ENCODE results near the gene ABCB8. TPM values are rescaled to one million over a fixed set of nuclear protein-coding genes. Genes with fewer than 3 reads are reported as not detected.
A peak's percentile ranks its signal among the peaks of the same experiment; 100 is the strongest.

The ABCB8 gene
- total and polyA plus RNA-seq, 9 of the 15 experiments (the other 6 are each of a cell fraction or from before 2014, with no cell fraction given): 7.6 to 106 (median 36.3) TPM

- WGBS (ENCODE audit: insufficient coverage, low coverage, missing lambda C conversion rate): 91% methylated on average over 7 of the region's 7 CpGs
- Histone ChIP-seq H3K9ac (ENCODE audit: insufficient read depth in 1 of 2, low read depth in 2 of 2, low read length in 2 of 2) (peak overlapping the region in 1 of 2 experiments; percentile 61; a peak in 1 of 4 replicates), H3K79me2 (ENCODE audit: control insufficient read depth, insufficient read depth, low read length) (peaks cover 93% of the 10 kb centered on the region), H4K20me1 (replicated peaks; ENCODE audit: control insufficient read depth, insufficient read depth, low read length) (peaks cover 58% of the 10 kb centered on the region), H3K9me3 (replicated peaks; ENCODE audit: control insufficient read depth, insufficient read depth, low read depth, low read length) (no peaks in the 10 kb centered on the region), H3K4me3 (no peak overlapping the region), H3K4me1 (replicated peaks in 1 of 2; ENCODE audit: control insufficient read depth in 2 of 2, insufficient read depth in 2 of 2, low read length in 2 of 2) (peaks cover 21 to 51% of the 10 kb centered on the region in 2 experiments), H3K27me3 (ENCODE audit: control insufficient read depth in 2 of 2, insufficient read depth in 2 of 2, low read length in 2 of 2) (no peaks in the 10 kb centered on the region), H3K9me1 (ENCODE audit: control insufficient read depth, insufficient read depth, low read length) (peaks cover 9% of the 10 kb centered on the region), H3K27ac (ENCODE audit: extremely low read depth, low read depth, low read length) (no peak overlapping the region), H3K4me2 (ENCODE audit: insufficient read depth, low read length) (no peak overlapping the region), H2AFZ (ENCODE audit: low read depth, low read length) (no peak overlapping the region), H3K36me3 (ENCODE audit: control insufficient read depth, insufficient read depth, low read length) (peaks cover 77% of the 10 kb centered on the region; the same call in 2 of the 3 replicates)
- BruUV-seq (replicated peaks): no TSS peak
- TF ChIP-seq POLR2G (IDR thresholded peaks at IDR 0.05; ENCODE audit: low read depth, low read length) (peak; percentile 51), ZNF174 (CRISPR knock-in tag; IDR thresholded peaks at IDR 0.05) (no peak), RBFOX2 (IDR thresholded peaks at IDR 0.05; ENCODE audit: low read depth, low read length) (peak; percentile 43; the same call in 1 of the 2 replicates)
- FAIRE-seq (no peak), ATAC-seq (no peak), DNase-seq (ENCODE audit: extremely low read depth in 1 of 4, low spot score in 3 of 4) (no peak)
- POLR2A ChIA-PET: interaction anchor here (0.9 to 1.7 kb wide), 2 partner anchors 11 to 13 kb away, joined by 4 to 7 read pairs; no protein-coding TSS in a partner anchor
- CTCF ChIA-PET (ENCODE audit: low intra/inter-chr PET ratio): interaction anchor here (2.2 kb wide), 1 partner anchor 20 kb away, joined by 7 read pairs; no protein-coding TSS in a partner anchor
- intact Hi-C loops (cut with micrococcal nuclease): loop anchor here (2.0 to 10.0 kb wide), 2 partner anchors 18 to 306 kb away; no protein-coding TSS in a partner anchor
- in situ Hi-C loops (cut with MboI): no loop called here
Observed at GRCh38 chr7:151091003-151091402, 62.8 kb downstream of the ABCB8 start.

- Histone ChIP-seq H3K27me3 (ENCODE audit: control insufficient read depth in 2 of 2, insufficient read depth in 2 of 2, low read length in 2 of 2) (no peaks in the 10 kb centered on the region), H3K9ac (ENCODE audit: insufficient read depth in 1 of 2, low read depth in 2 of 2, low read length in 2 of 2) (0 out of 4 replicates have a peak overlapping the region, but pooled peaks of 1 of the 2 experiments have one; percentile 3), H2AFZ (ENCODE audit: low read depth, low read length) (no peak overlapping the region), H3K79me2 (ENCODE audit: control insufficient read depth, insufficient read depth, low read length) (peaks cover 95% of the 10 kb centered on the region), H3K9me3 (replicated peaks; ENCODE audit: control insufficient read depth, insufficient read depth, low read depth, low read length) (no peaks in the 10 kb centered on the region), H3K4me3 (no peak overlapping the region), H3K9me1 (ENCODE audit: control insufficient read depth, insufficient read depth, low read length) (peaks cover 9% of the 10 kb centered on the region), H3K4me1 (replicated peaks in 1 of 2; ENCODE audit: control insufficient read depth in 2 of 2, insufficient read depth in 2 of 2, low read length in 2 of 2) (peaks cover 21 to 54% of the 10 kb centered on the region in 2 experiments), H4K20me1 (replicated peaks; ENCODE audit: control insufficient read depth, insufficient read depth, low read length) (peaks cover 60% of the 10 kb centered on the region), H3K36me3 (ENCODE audit: control insufficient read depth, insufficient read depth, low read length) (peaks cover 81% of the 10 kb centered on the region; the same call in 2 of the 3 replicates), H3K4me2 (ENCODE audit: insufficient read depth, low read length) (no peak overlapping the region), H3K27ac (ENCODE audit: extremely low read depth, low read depth, low read length) (no peak overlapping the region)
- DNase-seq (ENCODE audit: extremely low read depth in 1 of 4, low spot score in 3 of 4): peak; percentile 74 to 89 (median 78)
- CTCF ChIA-PET (ENCODE audit: low intra/inter-chr PET ratio): interaction anchor here (2.2 kb wide), 1 partner anchor 20 kb away, joined by 7 read pairs; no protein-coding TSS in a partner anchor
- intact Hi-C loops (cut with micrococcal nuclease): loop anchor here (2.0 to 10.0 kb wide), 2 partner anchors 17 to 307 kb away; no protein-coding TSS in a partner anchor
- ATAC-seq: peak; percentile 71
- no TSS peak for BruUV-seq (replicated peaks)
- in situ Hi-C loops (cut with MboI): no loop called here
- WGBS (ENCODE audit: insufficient coverage, low coverage, missing lambda C conversion rate): 38% methylated on average over 6 of the region's 6 CpGs
- POLR2A ChIA-PET: interaction anchor here (4.4 kb wide), 1 partner anchor 13 kb away, joined by 31 read pairs; no protein-coding TSS in a partner anchor
- FAIRE-seq: peak; percentile 92
- TF ChIP-seq MLLT1 (IDR thresholded peaks at IDR 0.05) (no peak), NR2C1 (IDR thresholded peaks at IDR 0.05) (peak; percentile 92), NR2C1 (tag; IDR thresholded peaks at IDR 0.05) (peak; percentile 96), SMARCE1 (IDR thresholded peaks at IDR 0.05) (no peak), SFPQ (IDR thresholded peaks at IDR 0.05; ENCODE audit: low read depth, low read length) (no peak), IRF1 (CRISPR knock-in tag; IDR thresholded peaks at IDR 0.05; ENCODE audit: borderline replicate concordance) (no peak), NUFIP1 (IDR thresholded peaks at IDR 0.05; ENCODE audit: partially characterized antibody) (no peak)
Observed at GRCh38 chr7:151091431-151091830, 63.2 kb downstream of the ABCB8 start.

Measured in K562 (cell line).